T-helper 9 cell (primary cell): Measurements from ENCODE around the gene DENND5A.

Experiments
- DNase-seq: peaks from one replicate; pipeline ENCODE4 v3.0.0-alpha.2; 2020

Gene DENND5A

DNA sequence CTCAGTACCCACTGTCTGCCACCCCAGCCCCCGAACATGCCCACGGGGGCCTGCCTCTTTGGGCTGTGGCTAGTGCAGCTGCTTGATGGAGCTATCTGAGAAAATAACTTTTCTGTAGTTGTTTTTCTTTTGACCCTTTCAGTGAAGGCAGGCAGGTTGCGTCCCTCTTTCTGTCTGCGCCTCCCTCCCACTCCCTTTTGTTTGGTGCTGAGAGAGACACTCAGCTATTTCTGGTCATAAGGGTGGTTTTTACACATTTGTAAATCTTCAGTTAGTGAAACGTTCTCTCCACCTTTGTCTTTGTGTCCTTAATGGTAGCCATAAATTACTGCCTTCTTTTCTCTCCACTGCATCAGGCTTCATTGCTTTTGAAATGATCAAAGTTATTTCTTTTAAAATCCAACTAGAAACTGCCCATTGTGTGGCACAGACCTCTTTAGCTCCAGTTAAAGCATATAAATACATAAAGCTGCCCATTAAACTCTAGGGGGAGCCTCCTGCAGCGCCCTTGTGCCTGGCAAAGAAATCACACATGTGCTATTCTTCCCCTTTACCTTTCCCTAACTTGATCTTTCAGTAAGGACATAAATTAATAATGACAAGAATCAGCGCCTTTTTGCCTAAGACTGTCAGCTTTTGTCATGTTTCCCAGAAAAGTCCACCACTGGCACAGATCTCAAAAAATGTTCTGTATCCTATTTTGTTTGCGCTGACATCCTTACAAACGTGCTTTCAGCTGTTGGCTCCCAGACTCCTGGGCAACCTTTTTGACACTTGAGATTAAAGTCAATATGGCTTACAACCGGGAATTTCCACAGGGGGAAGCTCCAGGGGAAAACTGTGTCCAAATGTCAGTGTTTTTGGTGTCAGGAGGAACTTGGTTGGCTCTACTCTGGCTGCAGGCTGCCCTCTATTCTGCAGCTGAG is 172.0 kb downstream of the DENND5A start:
- no peak for DNase-seq

GRCh38 chr11:9092072-9092471 is 173.1 kb downstream of the DENND5A start:
- no peak for DNase-seq

DNA sequence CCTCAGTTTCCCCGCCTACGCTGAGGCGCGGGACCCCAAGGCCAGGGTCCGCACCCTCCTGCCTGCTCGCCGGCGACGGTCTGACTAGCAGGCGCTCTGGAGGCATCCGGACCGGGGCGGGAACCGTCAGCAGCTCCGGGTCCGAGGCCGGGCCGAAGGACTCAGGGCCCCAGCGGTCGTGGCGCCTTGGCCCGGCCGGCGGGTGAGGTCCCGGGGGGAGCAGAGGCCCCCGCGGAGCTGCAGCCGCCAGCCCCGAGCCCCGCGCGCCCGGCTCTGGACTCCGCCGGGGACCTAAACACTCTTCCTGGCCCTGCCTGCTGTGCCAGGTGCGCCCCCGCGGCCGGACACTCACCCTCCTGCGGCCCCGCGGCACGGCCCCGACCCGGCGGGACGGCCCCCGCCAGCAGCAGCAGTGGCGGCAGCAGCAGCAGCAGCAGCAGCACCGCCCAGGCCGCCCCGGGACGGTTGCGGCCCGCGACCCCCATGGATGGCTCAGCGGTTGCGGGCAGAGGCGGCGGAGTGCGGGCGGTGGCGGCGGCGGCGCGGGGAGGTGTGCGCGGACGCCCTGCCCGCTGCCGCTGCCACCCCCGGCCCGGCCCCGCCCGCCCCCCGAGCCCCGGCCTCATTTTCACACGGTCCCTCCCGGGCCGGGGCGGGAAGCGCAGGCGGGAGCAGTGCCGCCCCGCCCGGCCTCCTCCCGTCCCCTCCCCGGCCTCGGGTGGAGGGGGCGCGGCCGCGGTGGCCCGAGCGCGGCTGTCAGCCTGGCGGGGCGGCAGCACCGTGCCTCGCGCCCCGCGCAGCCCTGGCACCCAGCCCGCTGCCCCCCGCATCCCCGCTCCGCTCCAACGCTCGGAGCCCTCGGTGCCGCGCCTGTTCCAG is 173.9 kb downstream of the DENND5A start, which contains the start of gene SCUBE2:
Gene SCUBE2, minus strand, starts transcription at position 556 of the 879 bp plus-strand sequence. Its CDS starts 71 bp downstream, at position 485.
- no peak for DNase-seq

GRCh38 chr11:9090488-9091043 is 174.6 kb downstream of the DENND5A start:
- DNase-seq, result no peak

- no peak for DNase-seq
These were observed 175.5 kb downstream of the DENND5A start for GRCh38 chr11:9089636-9090035.

- DNase-seq, result no peak
These were observed 176.1 kb downstream of the DENND5A start for GRCh38 chr11:9089061-9089460.
